Activated B cell treated with CpG ODN at 0.5 μM for 24 hours (primary cell): ENCODE results near the gene GFOD2. TPM values are rescaled to one million over a fixed set of nuclear protein-coding genes. Genes with fewer than 3 reads are reported as not detected.
"Not testable (repeated sequence)": the region's sequence is repeated elsewhere in the genome, so short reads cannot be mapped to it uniquely, and the experiment has no call there.

ENCODE experiments used
- ATAC-seq: fragments of 200-7000 bp; cut with Tn5 transposase; one replicate; pipeline ENCODE4 v1.10.0; 2021; ENCODE audit warnings: low read depth, mild to moderate bottlenecking, moderate library complexity
- CTCF ChIA-PET: fragments of 350-600 bp; sonication (Branson Sonifier 250); formaldehyde crosslinking; loops from one replicate; lab custom pipeline; 2021; ENCODE audit warnings: antibody characterized with exemption; lab: Charles Lee
- POLR2A ChIA-PET: fragments of 350-600 bp; sonication (Branson Sonifier 250); formaldehyde crosslinking; loops from one replicate; lab custom pipeline; 2021; ENCODE audit warnings: antibody characterized with exemption; lab: Charles Lee
- DNase-seq: peaks from one replicate; pipeline ENCODE4 v3.0.0; 2022
- H3K27ac Mint-ChIP-seq: one replicate; pipeline ENCODE4 v1.8.0; 2020; ENCODE audit warnings: mixed read lengths
- H3K27me3 Mint-ChIP-seq: one replicate; pipeline ENCODE4 v1.8.0; 2021; ENCODE audit warnings: mixed read lengths
- H3K36me3 Mint-ChIP-seq: one replicate; pipeline ENCODE4 v1.8.0; 2021; ENCODE audit warnings: low read depth, mixed read lengths
- H3K4me1 Mint-ChIP-seq: one replicate; pipeline ENCODE4 v1.8.0; 2021; ENCODE audit warnings: mixed read lengths
- H3K4me3 Mint-ChIP-seq: one replicate; pipeline ENCODE4 v1.8.0; 2020; ENCODE audit warnings: mild to moderate bottlenecking, mixed read lengths
- H3K9me3 Mint-ChIP-seq: one replicate; pipeline ENCODE4 v1.8.0; 2020; ENCODE audit warnings: mixed read lengths
- intact Hi-C: fragments of 100-400 bp; cut with micrococcal nuclease; formaldehyde crosslinking; loops from one replicate; pipeline ENCODE4 v1.15.1; 2024
- total RNA-seq: library from RNA; stranded (reverse); gene quantifications from 2 replicates; pipeline ENCODE4 v1.2.3, GENCODE V29; 2022
- TF ChIP-seq, protein P1 (sequence below): fragments of 200-600 bp; IDR thresholded peaks from one replicate; pipeline ENCODE4 v1.8.0; 2022; ENCODE audit warnings: antibody characterized with exemption, mild to moderate bottlenecking

GFOD2 gene
- total RNA-seq, 1 donor from 2014 or later, result 12.6 TPM

DNA sequence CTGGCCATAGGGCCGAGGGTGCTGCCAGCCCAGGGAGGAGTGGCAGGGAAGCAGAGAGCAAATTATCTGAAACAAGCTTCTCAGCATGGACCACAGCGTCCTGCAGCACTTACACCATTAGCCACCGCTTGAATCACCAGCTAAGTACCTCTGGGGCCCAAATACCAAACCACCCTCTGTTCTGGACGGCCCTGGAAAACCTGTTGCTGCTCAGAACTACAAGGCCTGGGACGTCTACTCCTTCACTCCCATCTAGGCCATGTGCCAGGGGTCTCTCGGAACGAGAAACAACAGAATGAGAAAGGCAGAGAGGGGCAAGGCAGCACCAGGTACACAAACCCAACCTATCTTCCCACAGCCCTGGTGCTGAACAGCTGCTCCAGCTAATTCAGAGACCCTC is 39.9 kb upstream of the GFOD2 start:
- Mint-ChIP-seq H3K9me3 (no peaks in the 10 kb centered on the region), H3K27me3 (no peaks in the 10 kb centered on the region), H3K27ac (no peak overlapping the region), H3K4me3 (no peak overlapping the region), H3K4me1 (peaks cover 23% of the 10 kb centered on the region), H3K36me3 (peaks cover 42% of the 10 kb centered on the region)
- intact Hi-C loops, result no loop called here
- DNase-seq (no peak), ATAC-seq (no peak)
- TF ChIP-seq, protein P1, sequence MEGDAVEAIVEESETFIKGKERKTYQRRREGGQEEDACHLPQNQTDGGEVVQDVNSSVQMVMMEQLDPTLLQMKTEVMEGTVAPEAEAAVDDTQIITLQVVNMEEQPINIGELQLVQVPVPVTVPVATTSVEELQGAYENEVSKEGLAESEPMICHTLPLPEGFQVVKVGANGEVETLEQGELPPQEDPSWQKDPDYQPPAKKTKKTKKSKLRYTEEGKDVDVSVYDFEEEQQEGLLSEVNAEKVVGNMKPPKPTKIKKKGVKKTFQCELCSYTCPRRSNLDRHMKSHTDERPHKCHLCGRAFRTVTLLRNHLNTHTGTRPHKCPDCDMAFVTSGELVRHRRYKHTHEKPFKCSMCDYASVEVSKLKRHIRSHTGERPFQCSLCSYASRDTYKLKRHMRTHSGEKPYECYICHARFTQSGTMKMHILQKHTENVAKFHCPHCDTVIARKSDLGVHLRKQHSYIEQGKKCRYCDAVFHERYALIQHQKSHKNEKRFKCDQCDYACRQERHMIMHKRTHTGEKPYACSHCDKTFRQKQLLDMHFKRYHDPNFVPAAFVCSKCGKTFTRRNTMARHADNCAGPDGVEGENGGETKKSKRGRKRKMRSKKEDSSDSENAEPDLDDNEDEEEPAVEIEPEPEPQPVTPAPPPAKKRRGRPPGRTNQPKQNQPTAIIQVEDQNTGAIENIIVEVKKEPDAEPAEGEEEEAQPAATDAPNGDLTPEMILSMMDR, result no peak
- ChIA-PET CTCF (no interaction called here), POLR2A (no interaction called here)

DNA sequence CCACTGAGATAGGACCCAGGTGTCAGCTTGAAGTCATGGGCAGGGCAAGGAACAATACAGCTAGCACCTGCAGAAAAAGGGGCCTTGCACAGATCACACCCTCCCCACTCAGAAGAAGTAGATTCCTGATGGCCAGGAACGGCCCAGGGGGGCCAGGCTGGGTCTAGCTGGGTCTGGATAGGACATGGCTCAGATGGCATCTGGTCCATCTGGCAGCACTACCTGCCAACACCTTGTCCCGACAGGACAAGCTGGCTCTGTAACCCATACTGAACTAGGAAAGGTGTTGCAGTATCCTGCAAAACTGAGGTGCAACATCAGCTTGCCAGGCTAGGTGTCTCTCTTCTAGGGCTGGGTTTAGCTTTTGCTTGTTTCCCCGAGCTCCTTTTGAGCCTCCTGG is 38.9 kb upstream of the GFOD2 start:
- Mint-ChIP-seq H3K27ac (no peak overlapping the region), H3K36me3 (peaks cover 45% of the 10 kb centered on the region), H3K9me3 (no peaks in the 10 kb centered on the region), H3K27me3 (no peaks in the 10 kb centered on the region), H3K4me1 (peaks cover 23% of the 10 kb centered on the region), H3K4me3 (no peak overlapping the region)
- intact Hi-C loops, result no loop called here
- TF ChIP-seq, protein P1, result no peak
- ATAC-seq (no peak), DNase-seq (no peak)
- ChIA-PET CTCF (no interaction called here), POLR2A (no interaction called here)

DNA sequence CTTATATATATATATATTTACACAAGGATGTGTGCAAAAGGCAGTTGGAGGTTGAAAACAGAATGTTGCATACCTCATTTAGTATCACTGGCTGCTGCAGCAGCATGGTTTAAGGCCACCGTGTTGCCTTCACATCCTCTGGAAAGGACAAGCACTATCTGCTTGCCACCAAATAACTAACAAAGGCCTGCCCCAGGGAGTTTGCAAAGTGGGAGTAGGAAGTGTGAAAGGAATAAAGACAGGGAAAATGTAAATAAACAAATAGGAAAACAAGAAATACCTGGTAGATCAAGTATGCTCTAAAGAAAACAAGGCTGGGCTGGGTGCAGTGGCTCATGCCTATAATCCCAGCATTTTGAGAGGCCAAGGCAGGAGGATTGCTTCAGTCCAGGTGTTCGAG is 33.5 kb upstream of the GFOD2 start:
- CTCF ChIA-PET, result no interaction called here
- intact Hi-C loops, result no loop called here
- Mint-ChIP-seq H3K27me3 (no peaks in the 10 kb centered on the region), H3K9me3 (no peaks in the 10 kb centered on the region), H3K4me1 (peaks cover 32% of the 10 kb centered on the region), H3K36me3 (peaks cover 20% of the 10 kb centered on the region), H3K4me3 (no peak overlapping the region), H3K27ac (no peak overlapping the region)
- TF ChIP-seq, protein P1, result no peak
- ATAC-seq (no peak), DNase-seq (no peak)
- POLR2A ChIA-PET, result interaction anchor here (1.1 kb wide), 1 partner anchor 221 kb away, joined by 4 read pairs; no protein-coding TSS in a partner anchor

DNA sequence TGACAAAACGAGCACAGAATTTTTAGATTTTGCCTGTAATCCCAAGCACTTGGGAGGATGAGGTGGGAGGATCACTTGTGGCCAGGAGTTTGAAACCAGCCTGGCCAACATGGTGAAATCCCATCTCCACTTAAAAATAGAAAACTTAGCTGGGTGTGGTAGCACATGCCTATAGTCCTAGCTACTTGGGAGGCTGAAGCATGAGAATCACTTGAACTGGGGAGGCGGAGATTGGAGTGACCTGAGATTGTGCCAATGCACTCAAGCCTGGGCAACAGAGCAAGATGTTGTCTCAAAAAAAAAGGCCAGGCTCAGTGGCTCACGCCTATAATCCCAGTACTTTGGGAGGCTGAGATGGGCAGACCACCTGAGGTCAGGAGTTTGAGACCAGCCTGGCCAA is 32.2 kb upstream of the GFOD2 start:
- CTCF ChIA-PET, DNase-seq, H3K27me3 Mint-ChIP-seq, H3K4me3 Mint-ChIP-seq, H3K27ac Mint-ChIP-seq, ATAC-seq, H3K9me3 Mint-ChIP-seq, intact Hi-C loops: not testable (repeated sequence)
- POLR2A ChIA-PET, result interaction anchor here (0.6 kb wide), 1 partner anchor 52 kb away, joined by 4 read pairs; no protein-coding TSS in a partner anchor
- Mint-ChIP-seq H3K36me3 (peaks cover 20% of the 10 kb centered on the region), H3K4me1 (peaks cover 32% of the 10 kb centered on the region)

DNA sequence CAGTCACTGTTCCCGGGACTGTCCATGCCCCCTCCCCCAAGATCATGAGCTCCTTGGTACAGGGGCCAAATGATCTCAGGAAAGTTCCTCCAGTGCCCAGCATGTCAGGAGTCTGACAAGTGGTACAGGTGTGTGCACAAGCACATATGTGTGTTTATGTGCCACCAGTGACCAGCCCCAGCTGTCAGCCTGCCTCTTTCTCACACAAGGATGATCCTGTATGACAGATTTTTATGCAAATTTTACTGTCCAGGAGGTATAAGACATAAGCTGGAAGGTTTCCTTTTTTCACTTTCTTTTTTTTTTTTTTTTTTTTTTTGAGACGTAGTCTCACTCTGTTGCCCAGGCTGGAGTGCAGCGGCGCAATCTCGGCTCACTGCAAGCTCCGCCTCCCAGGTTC is 31.4 kb upstream of the GFOD2 start:
- intact Hi-C loops, result no loop called here
- CTCF ChIA-PET, result no interaction called here
- DNase-seq (no peak), ATAC-seq (peak; percentile 50)
- no peaks in the 10 kb centered on the region for H3K9me3 Mint-ChIP-seq
- peaks cover 22% of the 10 kb centered on the region for H3K36me3 Mint-ChIP-seq
- H3K27me3 Mint-ChIP-seq, result no peaks in the 10 kb centered on the region
- H3K27ac Mint-ChIP-seq, result peak overlapping the region; percentile 46
- TF ChIP-seq, protein P1, result no peak
- H3K4me1 Mint-ChIP-seq, result peaks cover 25% of the 10 kb centered on the region
- no peak overlapping the region for H3K4me3 Mint-ChIP-seq
- POLR2A ChIA-PET, result interaction anchor here (0.6 to 0.9 kb wide), 2 partner anchors 56 to 262 kb away, joined by 4 to 5 read pairs; partner anchors contain the start of genes RANBP10 and TSNAXIP1
